Ramos (cell line): ENCODE data around the gene VPS26C.

ENCODE experiments used
- in situ Hi-C: fragments of 300-500 bp; cut with MboI; formaldehyde crosslinking; loops from one replicate; pipeline ENCODE4 v1.14.3; 2022; ENCODE audit warnings: low sequenced_read_pairs; ENCODE audit not compliant: unreplicated experiment

The VPS26C gene

GRCh38 chr21:37208056-37208721 lies 58.9 kb downstream of the VPS26C start:
- in situ Hi-C loops = no loop called here

GRCh38 chr21:37207441-37208009 lies 59.6 kb downstream of the VPS26C start:
- in situ Hi-C loops = no loop called here

DNA sequence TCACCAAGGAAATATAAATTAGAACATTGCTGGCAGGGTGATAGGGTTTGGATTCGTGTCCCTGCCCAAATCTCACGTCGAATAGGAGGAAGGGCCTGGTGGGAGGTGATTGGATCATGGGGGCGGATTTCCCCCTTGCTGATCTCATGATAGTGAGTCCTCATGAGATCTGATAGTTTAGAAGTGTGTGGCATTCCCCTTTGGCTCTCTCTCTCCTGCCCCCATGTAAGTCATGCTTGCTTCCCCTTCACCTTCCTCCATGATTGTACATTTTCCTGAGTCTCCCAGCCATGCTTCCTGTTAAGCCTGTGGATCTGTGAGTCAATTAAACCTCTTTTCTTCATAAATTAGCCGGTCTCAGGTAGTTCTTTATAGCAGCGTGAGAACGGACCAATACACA lies 60.6 kb downstream of the VPS26C start:
- in situ Hi-C loops = no loop called here

GRCh38 chr21:37204580-37204979 lies 62.6 kb downstream of the VPS26C start:
- in situ Hi-C loops = no loop called here

- in situ Hi-C loops = no loop called here
These were observed 64.7 kb downstream of the VPS26C start for GRCh38 chr21:37202221-37203110.

- in situ Hi-C loops = no loop called here
These were observed 66.3 kb downstream of the VPS26C start for GRCh38 chr21:37200641-37201480.

DNA sequence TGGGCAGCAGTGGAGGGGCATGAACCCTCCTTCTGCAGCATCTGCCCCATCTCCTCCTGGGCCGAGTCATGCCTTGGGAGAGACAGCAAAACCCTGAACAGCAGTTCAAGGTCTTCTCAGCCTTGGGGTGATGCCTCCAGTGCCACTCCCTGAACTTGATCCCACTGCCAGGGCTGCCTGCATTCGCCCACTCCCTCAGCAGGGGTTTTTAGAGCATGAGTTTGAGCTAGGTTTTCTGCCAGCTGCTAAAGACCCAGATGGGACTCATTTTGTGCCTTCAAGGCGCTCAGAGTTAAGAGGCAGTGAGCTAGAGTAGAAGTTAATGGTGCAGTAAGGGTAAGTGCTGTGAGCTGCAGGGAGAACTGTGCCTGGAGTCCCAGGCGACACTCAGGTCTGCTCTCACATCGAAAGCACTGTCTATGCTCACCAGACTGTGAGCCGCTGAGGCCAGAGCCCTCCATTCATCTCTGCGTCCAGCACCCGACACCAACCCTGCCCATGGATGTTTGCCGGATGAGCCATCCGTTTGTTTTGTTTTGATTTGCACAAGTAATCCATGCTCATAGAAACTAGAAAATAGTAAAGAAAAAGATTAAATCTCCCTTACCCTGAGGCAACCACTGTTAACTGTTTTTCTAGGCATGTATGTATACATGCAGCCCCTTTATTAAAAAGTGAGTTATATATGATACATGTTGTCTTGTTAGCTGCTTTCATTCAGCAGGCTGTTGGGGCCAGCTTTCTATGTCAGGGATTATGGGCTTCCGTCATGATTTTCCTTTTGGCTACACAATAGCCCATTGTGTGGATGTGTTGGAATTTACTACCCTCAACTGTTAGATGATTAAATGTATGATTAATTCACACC lies 67.8 kb downstream of the VPS26C start:
- in situ Hi-C loops = no loop called here

- in situ Hi-C loops = no loop called here
These were observed 69.4 kb downstream of the VPS26C start for GRCh38 chr21:37197746-37198145.

GRCh38 chr21:37196847-37197246 lies 70.3 kb downstream of the VPS26C start:
- in situ Hi-C loops = no loop called here

GRCh38 chr21:37195610-37196009 lies 71.5 kb downstream of the VPS26C start:
- in situ Hi-C loops = no loop called here

GRCh38 chr21:37195059-37195458 lies 72.1 kb downstream of the VPS26C start:
- in situ Hi-C loops = no loop called here

- in situ Hi-C loops = no loop called here
These were observed 73.5 kb downstream of the VPS26C start for GRCh38 chr21:37193676-37194075.

DNA sequence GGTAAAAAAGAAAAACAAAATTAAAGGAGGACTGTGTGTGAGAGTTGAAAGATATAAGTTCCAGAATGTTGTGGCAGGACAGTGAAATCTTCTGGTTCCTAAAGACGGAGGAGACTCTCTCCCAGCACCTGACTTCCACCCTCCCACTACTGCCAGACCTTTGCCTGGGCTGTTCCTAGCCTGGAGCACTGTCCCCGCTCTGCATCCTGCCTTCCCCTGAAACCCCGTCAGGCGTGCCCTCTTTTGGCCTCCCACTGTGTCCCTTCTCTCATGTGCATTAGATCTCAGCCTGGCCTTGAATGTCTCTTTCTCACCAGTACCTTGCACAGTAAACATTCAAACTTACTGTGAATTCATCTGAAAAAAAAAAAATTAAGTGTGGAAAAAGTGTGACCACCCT lies 74.1 kb downstream of the VPS26C start:
- in situ Hi-C loops = no loop called here

DNA sequence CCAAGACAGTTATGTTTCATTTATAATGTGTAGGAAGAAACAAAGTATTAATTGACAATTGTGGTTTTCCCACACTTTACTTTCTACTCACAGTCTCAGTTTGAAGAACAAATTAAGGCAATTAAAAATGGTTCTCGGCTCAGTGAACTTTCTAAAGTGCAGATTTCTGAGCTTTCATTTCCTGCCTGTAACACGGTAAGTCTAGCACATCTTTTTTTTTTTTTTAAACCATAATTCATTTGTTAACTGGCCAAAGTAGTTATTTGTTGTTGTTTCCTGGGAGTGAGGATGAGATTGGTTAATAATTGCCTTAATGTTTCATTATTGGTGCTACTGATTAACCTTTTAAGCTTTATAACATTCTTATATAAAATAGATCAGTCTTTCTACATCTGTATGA lies 75.1 kb downstream of the VPS26C start:
- in situ Hi-C loops = no loop called here

DNA sequence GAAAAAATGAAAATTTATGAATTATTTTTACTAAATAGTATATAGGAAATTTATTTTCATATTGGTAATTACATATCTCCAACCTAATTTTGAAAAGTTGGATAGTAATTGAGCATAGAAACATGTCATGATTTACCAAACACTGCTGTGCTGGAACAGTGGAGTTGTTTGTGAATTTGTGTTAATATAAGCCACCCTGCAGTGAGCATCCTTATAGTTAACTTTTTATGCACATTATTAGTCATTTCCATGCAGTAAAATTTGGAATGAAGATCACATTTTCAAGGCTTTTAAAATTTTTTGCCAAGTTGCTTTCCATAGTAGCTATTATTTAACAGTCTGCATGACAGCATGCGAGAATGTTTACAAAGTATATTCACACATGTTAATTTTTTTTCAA lies 78.3 kb downstream of the VPS26C start:
- in situ Hi-C loops = no loop called here

DNA sequence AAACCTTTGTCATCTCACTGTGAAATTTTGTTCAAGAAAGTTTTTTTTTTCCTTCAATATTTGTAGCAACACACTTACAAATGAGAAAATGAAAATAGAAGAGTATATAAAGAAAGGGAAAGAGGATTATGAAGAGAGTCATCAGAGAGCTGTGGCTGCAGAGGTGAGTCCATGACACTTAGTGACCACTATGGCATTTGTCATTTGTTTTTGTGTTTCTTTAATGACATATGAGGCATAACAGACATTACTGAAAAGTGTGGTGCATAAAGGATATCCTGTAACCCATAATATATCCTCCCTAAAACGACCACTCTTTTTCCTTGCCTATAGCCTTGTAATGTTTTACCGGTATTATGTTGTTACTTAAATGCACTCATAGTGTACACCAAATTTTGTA lies 80.2 kb downstream of the VPS26C start:
- in situ Hi-C loops = no loop called here

- in situ Hi-C loops = no loop called here
These were observed 82.1 kb downstream of the VPS26C start for GRCh38 chr21:37184784-37185593.

GRCh38 chr21:37183749-37184148 lies 83.4 kb downstream of the VPS26C start:
- in situ Hi-C loops = no loop called here

- in situ Hi-C loops = no loop called here
These were observed 84.9 kb downstream of the VPS26C start for GRCh38 chr21:37182222-37182621.
